ENCODE results near the gene PRPF18.
A peak's percentile ranks its signal among the peaks of the same experiment; 100 is the strongest.
"Not testable (repeated sequence)": the region's sequence is repeated elsewhere in the genome, so short reads cannot be mapped to it uniquely, and the experiment has no call there.

The PRPF18 gene

GRCh38 chr10:13586676-13587355, at the start of gene PRPF18:
PRPF18 (plus strand) TSS chr10:13586965; CDS start chr10:13587087, 122 bp downstream.
- peak; percentile 87 to 90 for DNase-seq

GRCh38 chr10:13537985-13538384, 48.8 kb upstream of the PRPF18 start:
- DNase-seq: not testable (repeated sequence)

GRCh38 chr10:13542533-13542932, 44.2 kb upstream of the PRPF18 start:
- DNase-seq: no peak

- no peak for DNase-seq
These were observed 36.0 kb upstream of the PRPF18 start for GRCh38 chr10:13550802-13551201.

- no peak for DNase-seq
These were observed 30.8 kb upstream of the PRPF18 start for GRCh38 chr10:13555884-13556510.

GRCh38 chr10:13559124-13559700, 27.6 kb upstream of the PRPF18 start:
- DNase-seq: no peak

GRCh38 chr10:13560597-13560996, 26.2 kb upstream of the PRPF18 start:
- DNase-seq: no peak

GRCh38 chr10:13563481-13564445, 23.0 kb upstream of the PRPF18 start:
- no peak for DNase-seq

- no peak for DNase-seq
These were observed 22.2 kb upstream of the PRPF18 start for GRCh38 chr10:13564576-13564975.

- DNase-seq: no peak
These were observed 19.7 kb upstream of the PRPF18 start for GRCh38 chr10:13567030-13567429.

- no peak for DNase-seq
These were observed 15.2 kb upstream of the PRPF18 start for GRCh38 chr10:13571541-13571940.

- no peak for DNase-seq
These were observed 12.8 kb upstream of the PRPF18 start for GRCh38 chr10:13573960-13574359.

GRCh38 chr10:13585195-13585751, 1.5 kb upstream of the PRPF18 start:
- no peak for DNase-seq

- DNase-seq: no peak
These were observed 822 bp upstream of the PRPF18 start for GRCh38 chr10:13585943-13586342.

- DNase-seq: no peak
These were observed 626 bp downstream of the PRPF18 start for GRCh38 chr10:13587391-13587790.

- no peak for DNase-seq
These were observed 2.6 kb downstream of the PRPF18 start for GRCh38 chr10:13589316-13589715.

- no peak for DNase-seq
These were observed 4.1 kb downstream of the PRPF18 start for GRCh38 chr10:13590886-13591285.

- no peak for DNase-seq
These were observed 5.5 kb downstream of the PRPF18 start for GRCh38 chr10:13592306-13592705.

GRCh38 chr10:13593535-13593934, 6.8 kb downstream of the PRPF18 start:
- no peak for DNase-seq

GRCh38 chr10:13594641-13595040, 7.9 kb downstream of the PRPF18 start:
- no peak for DNase-seq

- no peak for DNase-seq
These were observed 11.1 kb downstream of the PRPF18 start for GRCh38 chr10:13597909-13598308.

GRCh38 chr10:13604357-13605040, 17.7 kb downstream of the PRPF18 start:
- no peak for DNase-seq
